Chondrocyte (in vitro differentiated cells): ENCODE measurements around the gene DUS2. TPM values are rescaled to one million over a fixed set of nuclear protein-coding genes. Genes with fewer than 3 reads are reported as not detected.
A peak's percentile ranks its signal among the peaks of the same experiment; 100 is the strongest.

Source experiments
- DNase-seq: peaks from one replicate; pipeline ENCODE4 v3.0.0; 2021; ENCODE audit warnings: mixed read lengths, low spot score
- H3K27ac Mint-ChIP-seq: one replicate; pipeline ENCODE4 v1.8.0; 2021; ENCODE audit warnings: mild to moderate bottlenecking, moderate library complexity, mixed read lengths; ENCODE audit not compliant: unreplicated experiment
- H3K27me3 Mint-ChIP-seq: 2 replicates; pipeline ENCODE4 v1.8.0; 2021; ENCODE audit warnings: low read depth, mixed read lengths
- H3K36me3 Mint-ChIP-seq: 2 replicates; pipeline ENCODE4 v1.8.0; 2021; ENCODE audit warnings: low read depth, mixed read lengths
- H3K4me1 Mint-ChIP-seq: 2 replicates; pipeline ENCODE4 v1.8.0; 2021; ENCODE audit warnings: low read depth, mild to moderate bottlenecking, mixed read lengths
- H3K4me3 Mint-ChIP-seq: one replicate; pipeline ENCODE4 v1.8.0; 2021; ENCODE audit warnings: mild to moderate bottlenecking, moderate library complexity, mixed read lengths; ENCODE audit not compliant: unreplicated experiment
- H3K9me3 Mint-ChIP-seq: 2 replicates; pipeline ENCODE4 v1.8.0; 2021; ENCODE audit warnings: low read depth, mixed read lengths
- CTCF ChIP-seq: fragments of 200-600 bp; sonication (generic); IDR thresholded peaks from 2 replicates; pipeline ENCODE4 v1.5.0; 2021; ENCODE audit warnings: antibody characterized with exemption, mild to moderate bottlenecking, moderate library complexity
- total RNA-seq: library from RNA; stranded (reverse); gene quantifications from 3 replicates; pipeline ENCODE4 v1.2.1, GENCODE V29; 2021

DUS2 gene
- total RNA-seq, 1 donor from 2014 or later = 12.2 TPM

- H3K36me3 Mint-ChIP-seq = no peaks in the 10 kb centered on the region
- H3K27ac Mint-ChIP-seq = no peak overlapping the region
- no peaks in the 10 kb centered on the region for H3K27me3 Mint-ChIP-seq
- peaks cover 58% of the 10 kb centered on the region for H3K4me1 Mint-ChIP-seq
- H3K9me3 Mint-ChIP-seq = no peaks in the 10 kb centered on the region
- TF ChIP-seq CTCF = no peak
- DNase-seq = no peak
- H3K4me3 Mint-ChIP-seq = no peak overlapping the region
Observed at GRCh38 chr16:68087688-68088087, 64.6 kb downstream of the DUS2 start.

GRCh38 chr16:68088130-68088972 is 65.3 kb downstream of the DUS2 start:
- H3K4me3 Mint-ChIP-seq = no peak overlapping the region
- no peaks in the 10 kb centered on the region for H3K9me3 Mint-ChIP-seq
- no peak overlapping the region for H3K27ac Mint-ChIP-seq
- no peaks in the 10 kb centered on the region for H3K27me3 Mint-ChIP-seq
- no peak for TF ChIP-seq CTCF
- no peaks in the 10 kb centered on the region for H3K36me3 Mint-ChIP-seq
- H3K4me1 Mint-ChIP-seq = peaks cover 61% of the 10 kb centered on the region
- peak; percentile 34 for DNase-seq

- Mint-ChIP-seq H3K9me3 (no peaks in the 10 kb centered on the region), H3K36me3 (no peaks in the 10 kb centered on the region), H3K27me3 (no peaks in the 10 kb centered on the region), H3K4me1 (peaks cover 61% of the 10 kb centered on the region), H3K4me3 (no peak overlapping the region), H3K27ac (no peak overlapping the region)
- no peak for TF ChIP-seq CTCF
- no peak for DNase-seq
Observed at GRCh38 chr16:68089067-68089466, 66.0 kb downstream of the DUS2 start.

GRCh38 chr16:68090130-68090529 is 67.0 kb downstream of the DUS2 start:
- H3K4me1 Mint-ChIP-seq = peaks cover 66% of the 10 kb centered on the region
- no peaks in the 10 kb centered on the region for H3K36me3 Mint-ChIP-seq
- TF ChIP-seq CTCF = no peak
- no peak overlapping the region for H3K27ac Mint-ChIP-seq
- H3K9me3 Mint-ChIP-seq = no peaks in the 10 kb centered on the region
- no peak overlapping the region for H3K4me3 Mint-ChIP-seq
- H3K27me3 Mint-ChIP-seq = no peaks in the 10 kb centered on the region
- no peak for DNase-seq

GRCh38 chr16:68090533-68090932 is 67.4 kb downstream of the DUS2 start:
- TF ChIP-seq CTCF = no peak
- H3K9me3 Mint-ChIP-seq = no peaks in the 10 kb centered on the region
- no peak for DNase-seq
- no peaks in the 10 kb centered on the region for H3K27me3 Mint-ChIP-seq
- H3K4me1 Mint-ChIP-seq = peaks cover 66% of the 10 kb centered on the region
- H3K27ac Mint-ChIP-seq = peak overlapping the region; percentile 37
- H3K36me3 Mint-ChIP-seq = no peaks in the 10 kb centered on the region
- H3K4me3 Mint-ChIP-seq = no peak overlapping the region
